Activated CD8-positive, alpha-beta memory T cell treated with anti-CD3 and anti-CD28 coated beads for 48 hours (primary cell): ENCODE measurements around the gene CYP24A1.

Experiments used
- DNase-seq, 3 experiments: peaks; one replicate each; pipeline ENCODE4 v3.0.0-alpha.2; 2020; ENCODE audit warnings: low read depth in 2 of 3, low spot score in 2 of 3

CYP24A1 gene

DNA sequence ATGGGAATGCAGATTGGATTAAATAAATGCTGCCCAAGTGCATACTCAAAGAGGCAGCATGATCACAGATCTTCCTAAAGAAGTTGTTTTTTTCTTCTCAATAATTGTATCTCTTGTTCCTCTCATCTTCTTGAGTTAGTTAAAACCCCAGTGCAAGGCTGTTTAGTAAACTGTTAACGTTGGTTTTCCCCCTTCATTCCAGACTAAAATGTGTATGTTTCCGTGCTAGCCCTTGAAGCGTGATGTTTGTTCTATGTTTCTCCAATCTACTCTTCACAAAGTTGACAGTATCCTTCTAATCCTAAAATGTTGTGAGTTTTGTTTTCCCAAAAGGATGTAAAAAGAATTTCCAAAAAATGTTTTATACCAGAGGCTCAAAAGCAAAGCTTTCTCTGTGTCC is 15.6 kb downstream of the CYP24A1 start:
- no peak for DNase-seq

DNA sequence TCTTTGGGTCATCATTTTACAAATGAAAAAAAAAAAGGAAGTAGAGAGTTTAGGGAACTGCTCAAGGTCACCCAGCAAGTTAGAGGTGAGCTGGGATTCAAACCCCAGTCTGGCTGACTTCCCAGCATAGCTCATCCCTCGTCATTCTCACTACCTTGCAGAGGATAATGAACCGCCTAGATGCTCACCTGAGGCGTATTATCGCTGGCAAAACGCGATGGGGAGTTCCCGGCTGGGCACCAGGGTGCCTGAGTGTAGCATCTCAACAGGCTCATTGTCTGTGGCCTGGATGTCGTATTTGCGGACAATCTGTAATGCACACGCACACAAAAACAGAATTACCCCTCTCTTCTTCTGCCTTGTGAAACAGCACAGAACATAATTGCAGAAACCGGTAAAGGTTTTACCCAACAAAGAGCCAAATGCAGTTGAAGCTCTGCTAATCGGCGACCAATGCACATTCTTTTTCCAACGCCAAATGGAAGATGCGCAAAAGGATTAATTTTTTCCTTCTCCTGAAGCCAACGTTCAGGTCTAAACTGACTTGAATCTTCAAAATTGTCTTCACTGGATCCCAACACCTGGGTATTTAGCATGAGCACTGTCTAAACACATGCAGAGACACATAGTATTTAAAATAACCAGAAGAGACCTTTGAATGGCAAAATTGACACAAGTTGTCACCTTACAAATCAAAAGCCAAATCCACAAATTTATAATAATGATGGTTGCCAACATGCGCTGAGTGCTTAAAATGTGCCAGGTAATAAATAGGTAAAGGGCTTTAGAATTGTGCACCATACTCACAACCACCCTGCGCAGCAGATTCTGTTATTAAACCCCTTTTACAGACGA is 16.6 kb downstream of the CYP24A1 start:
- no peak for DNase-seq

DNA sequence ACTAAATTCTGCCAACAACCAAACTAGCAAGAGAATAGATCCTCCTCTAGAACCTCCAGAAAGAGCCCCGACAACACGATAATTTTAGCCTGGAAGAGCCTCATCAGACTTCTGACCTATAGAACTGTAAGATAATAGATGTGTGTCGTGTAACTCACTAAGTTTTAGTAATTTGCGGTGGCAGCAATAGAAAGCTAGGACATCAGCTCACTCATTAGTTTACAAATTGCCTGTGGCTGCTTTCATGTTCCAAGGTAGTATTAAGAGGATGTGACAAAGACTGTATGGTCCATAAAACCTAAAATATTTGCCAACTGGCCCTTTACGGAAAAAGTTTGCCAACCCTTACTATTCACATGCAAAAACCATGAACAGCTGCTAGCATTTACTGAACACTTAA is 17.3 kb downstream of the CYP24A1 start:
- no peak for DNase-seq

DNA sequence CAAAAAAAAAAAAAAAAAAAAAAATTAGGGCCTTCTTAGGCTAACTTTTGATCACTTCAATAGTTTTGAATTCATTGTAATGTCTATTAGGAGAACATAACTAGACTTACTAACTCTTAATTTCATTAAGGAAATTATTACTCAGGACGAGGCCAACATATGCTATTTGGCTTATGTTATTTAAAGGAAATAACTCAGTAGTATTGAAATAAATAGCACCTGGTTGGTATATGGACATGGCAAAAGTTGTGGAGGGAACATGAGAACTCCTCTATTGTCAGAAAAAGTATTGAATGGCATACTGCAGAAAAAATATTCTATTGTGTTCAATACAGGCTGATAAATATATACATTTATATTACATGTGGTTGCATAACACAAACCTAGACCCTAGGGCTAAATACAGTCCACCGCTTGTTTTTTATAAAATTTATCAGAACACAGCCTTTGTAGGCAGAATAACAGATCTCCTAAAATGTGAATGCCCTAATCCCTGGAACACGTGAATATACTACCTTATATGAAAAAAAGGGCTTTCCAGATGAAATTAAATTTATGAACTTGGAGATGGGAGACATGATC is 18.0 kb downstream of the CYP24A1 start:
- DNase-seq = no peak

DNA sequence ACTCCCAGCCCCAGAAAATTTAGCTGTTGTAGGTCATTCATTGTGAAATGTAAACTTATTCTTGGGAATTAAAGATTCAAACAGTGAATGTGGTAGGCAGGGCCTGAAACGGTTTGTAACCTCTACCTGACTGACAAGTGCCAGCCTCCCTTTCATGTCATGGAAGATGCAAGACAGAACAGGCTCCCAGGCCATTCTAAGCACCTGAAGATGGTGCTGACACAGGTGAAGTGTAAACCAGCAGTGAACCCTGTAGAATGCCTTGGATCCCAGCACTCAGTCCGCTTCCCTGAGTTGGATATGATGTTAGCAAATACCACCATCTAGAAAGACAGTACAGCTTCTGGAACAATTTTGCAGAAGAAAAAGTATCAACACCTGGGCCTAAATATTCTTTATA is 19.3 kb downstream of the CYP24A1 start:
- no peak for DNase-seq

DNA sequence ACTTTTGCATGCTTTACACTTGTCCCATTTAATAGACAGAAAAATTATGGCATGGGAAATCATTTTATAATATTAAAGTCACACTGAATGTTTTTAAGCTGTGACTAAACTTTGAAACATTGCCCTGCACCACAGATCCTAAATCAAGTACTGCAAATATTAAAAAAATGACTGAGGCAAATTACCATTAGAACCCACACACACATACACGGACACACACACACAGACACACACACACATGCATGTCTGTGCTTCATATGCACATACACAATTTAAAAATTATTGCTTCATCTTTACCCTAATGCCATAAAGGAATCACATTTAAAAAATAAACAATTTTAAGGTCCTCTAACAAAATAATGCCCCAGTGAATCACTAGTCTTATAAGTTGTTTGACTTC is 19.9 kb downstream of the CYP24A1 start:
- no peak for DNase-seq

DNA sequence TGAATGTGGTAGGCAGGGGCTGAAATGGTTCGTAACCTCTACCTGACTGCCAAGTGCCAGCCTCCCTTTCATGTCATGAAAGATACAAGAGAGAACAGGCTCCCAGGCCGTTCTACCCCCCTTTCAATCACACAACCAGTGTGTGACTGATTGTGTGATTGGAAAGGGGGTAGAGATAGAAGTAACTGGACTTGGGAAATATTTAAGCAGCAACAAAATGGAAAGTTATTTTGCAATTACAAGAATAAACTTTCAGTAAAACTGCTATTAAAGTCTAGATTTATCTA is 20.8 kb downstream of the CYP24A1 start:
- no peak for DNase-seq

DNA sequence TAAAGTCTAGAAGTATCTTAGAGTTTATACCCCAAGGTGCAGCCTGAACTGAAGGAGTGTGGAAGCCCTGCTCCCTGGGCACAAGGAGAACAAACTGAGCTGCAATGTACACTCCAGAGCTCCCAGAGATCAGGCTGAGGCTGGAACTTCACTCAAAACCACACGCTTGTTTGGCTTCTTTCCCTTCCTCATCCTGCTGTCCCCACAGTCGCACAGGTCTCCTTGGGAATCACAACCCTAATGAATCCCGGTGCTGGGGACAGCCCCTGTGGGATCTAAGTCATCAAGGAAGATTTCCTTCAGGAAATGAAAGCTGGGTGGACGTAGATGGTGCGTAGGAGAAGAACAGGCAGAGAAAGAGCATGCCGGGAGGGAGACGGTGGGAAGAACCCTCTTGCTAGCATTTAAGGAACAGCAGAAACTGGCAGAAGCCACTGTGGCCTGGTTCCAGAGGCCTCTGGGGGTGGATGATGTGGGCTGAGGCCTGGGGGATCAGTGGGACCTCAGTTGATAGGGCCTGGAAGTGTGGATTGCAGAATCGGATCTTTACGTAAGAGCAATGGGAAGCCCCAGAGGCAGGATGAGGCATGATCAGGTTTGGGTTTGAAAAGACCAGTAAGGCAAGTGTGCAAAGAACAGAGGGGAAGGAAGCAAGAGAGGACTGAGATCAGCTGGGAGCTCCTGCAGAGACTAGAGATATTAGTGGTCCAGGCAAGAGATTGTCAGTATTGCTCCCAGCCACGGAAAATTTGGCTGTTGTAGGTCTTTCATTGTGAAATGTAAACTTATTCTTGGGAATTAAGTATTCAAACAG is 21.4 kb downstream of the CYP24A1 start:
- DNase-seq = no peak

DNA sequence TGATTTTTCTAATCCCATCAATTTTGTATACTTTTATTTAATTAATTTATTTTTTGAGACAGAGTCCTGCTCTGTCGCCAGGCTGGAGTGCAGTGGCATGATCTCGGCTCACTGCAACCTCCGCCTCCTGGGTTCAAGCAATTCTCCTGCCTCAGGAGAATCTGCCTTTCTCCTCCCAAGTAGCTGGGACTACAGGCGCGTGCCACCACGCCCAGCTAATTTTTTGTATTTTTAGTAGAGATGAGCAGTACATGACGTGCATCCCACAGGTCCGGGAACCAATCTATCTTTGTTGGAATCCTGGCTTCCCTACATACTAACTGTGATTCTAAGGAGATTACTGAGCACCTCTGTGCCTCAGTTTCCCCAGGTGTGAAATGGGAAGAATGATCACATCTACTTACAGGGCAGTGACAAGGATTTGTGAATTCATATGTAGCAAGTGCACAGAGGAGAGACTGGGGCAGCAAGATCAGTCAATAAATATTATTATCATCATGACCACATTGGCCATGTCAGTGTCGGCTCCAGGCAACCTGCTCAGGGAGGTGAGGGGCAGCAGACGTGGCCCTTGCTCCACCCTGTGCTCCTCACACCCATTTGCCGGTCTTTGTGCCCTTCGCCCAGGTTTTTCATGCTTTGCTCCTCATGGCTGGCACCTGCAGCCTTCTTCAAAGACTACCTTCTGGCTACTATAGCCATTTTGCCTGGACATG is 22.1 kb downstream of the CYP24A1 start:
- DNase-seq = no peak

DNA sequence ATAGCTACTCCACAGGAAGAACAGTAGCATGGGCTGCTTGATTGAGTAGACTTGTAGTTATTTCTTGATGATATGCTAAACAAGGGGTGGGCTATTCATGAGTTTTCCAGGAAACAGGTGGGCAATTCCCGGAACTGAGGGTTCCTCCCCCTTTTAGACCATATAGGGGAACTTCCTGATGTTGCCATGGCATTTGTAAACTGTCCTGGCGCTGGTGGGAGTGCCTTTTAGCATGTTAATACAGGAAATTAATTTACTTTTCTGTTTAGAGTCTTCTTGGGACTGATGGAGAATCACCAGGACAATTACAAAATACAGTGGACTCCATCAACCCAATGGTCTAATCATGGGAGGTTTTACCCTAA is 22.7 kb downstream of the CYP24A1 start:
- DNase-seq = no peak

DNA sequence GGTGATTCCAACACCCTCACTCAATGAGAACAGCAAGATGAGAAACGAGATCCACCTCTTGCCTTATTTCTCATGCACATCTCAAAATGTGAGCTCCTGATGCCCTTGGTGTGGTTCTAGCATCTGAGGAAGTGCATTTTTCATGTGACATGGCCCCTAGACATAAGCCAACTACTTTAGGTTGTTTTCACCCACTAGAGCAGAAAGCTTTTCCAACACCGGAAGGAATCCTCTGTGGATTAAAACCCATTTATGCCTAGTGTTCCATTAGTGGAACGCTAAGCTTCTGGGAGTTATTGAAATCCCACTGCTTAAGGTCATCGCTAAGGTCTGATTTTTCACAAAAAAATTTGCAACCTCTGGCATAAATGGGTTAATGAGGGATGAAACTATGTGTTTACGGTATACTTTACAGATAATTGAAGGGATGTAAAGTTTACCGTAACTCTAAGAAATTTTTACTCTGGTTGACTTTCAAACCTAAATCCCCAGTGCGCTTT is 24.0 kb downstream of the CYP24A1 start:
- no peak for DNase-seq

DNA sequence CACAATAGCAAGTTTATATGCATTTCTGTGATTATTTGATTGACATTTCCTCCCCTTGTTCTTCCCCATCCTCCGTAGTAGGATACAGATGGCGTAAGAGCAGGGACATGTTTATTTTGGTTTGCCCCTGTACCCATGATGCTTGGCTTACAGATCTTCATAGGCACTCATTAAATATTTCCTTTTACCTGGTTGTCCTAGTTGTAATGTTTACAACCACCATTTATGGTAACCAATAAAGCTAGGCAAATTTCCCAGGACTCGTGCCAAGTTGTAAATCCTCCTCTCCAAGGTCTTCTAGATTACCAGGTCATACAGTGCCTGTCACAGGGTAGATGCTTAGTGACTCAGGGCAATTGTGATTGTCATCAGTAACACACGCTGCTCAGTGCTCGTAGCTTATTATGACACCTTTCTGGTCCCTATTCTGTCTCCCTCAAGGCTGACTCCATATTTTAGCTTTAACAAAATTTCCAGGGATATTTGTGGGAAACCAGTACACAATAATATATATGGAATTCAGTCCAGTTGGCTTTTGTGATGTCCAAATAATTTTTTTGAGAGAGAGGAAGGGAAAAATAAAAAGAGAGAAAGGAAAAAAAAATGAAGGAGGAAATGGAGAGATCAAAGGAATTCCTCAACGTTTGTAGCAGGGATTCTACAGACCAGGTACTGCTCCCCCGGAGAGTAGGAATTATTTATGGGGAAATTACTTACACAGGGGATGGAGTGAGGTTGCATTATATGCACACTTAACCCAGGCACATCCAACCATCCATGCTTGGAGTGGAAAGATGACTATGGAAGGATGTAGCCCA is 24.6 kb downstream of the CYP24A1 start:
- no peak for DNase-seq

DNA sequence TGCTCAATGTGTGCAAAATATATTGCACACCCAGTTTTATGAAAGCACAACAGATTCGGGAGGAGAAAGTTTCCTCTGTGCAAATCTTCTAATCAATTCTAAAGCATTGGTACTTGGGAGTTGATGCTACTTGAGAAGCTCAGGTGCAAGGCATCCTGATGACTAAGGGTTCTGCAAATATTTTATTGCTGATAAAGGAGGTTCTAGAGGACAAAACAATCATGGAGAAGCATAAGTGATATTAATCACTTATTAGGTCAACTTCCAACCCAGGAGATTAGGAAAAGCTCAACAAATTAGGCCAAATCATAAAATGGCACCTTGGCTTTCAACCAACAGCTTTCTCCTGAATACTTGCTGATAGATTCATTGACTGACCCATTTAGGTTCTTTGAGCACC is 27.1 kb downstream of the CYP24A1 start:
- no peak for DNase-seq

DNA sequence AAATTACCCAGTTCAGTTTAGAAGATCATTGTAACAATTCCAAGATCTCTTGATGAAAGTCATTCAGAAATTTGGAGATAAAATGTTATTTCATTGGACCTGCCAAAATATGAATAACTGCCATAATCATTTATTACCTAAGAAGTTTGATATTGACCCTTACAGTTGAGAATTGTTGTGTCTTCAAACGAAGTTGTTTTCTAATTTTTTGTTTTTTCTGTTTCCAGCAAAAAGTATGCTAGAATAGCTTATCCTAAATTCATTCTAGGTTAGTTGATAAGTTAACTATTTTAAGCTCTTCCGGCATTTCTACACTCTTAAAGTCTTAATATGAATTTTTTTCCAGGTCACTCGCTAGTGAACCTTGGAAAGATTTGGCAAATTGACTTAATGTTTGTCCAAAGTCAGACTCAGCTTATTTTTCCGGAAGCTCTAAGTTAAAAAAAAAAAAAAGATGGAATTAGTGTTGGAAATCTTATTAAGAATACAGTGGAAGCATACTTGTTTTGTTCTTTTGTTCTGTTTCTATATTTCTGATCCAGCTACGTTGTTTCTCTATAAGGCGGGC is 28.9 kb downstream of the CYP24A1 start:
- no peak for DNase-seq

DNA sequence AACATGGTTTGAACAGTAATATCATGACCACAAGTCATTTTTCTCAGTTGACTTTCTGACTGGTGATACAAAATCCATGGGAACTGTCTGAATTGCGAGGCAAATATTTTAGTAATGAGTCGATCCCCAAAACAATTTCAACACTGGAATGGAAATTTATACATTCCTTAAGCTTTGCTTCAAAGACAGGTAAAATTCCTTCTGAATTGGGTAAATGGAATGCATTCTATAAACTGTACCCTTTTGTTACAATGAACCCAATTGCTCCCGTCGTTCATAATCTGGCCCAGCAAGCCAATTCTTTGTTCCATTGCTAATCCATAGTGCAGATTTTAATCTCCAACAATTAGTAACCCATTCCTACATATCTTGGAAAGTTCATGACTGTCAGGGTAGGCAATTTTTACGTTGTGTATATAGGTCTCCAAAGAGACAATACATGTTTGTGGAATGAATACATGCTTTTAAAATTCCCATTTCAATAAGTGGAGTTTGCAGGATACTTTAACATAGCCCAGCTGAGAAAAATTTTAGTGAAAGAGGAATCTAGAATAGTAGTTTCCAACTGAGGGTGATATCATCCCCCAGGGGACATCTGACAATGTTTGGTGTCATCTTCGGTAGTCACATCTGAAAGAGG is 32.7 kb downstream of the CYP24A1 start:
- no peak for DNase-seq

DNA sequence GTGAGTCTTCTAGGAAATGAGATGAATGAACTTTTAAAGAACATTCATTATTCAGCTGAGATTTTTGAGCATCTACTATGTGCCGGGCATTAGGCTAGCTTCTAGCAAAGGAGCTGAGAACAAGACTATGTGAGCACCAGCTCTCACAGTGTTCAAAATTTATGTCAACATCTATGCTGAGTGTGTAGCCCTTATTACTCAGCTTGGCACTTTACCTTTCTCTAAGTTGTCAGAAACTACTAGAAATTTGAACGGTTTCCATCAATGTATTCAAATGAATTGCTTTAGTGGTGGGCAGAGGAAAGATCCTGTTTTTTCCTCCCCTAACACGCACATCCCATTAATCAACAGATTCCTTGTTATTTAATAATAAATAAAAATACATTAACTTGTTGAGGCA is 33.3 kb downstream of the CYP24A1 start:
- no peak for DNase-seq

DNA sequence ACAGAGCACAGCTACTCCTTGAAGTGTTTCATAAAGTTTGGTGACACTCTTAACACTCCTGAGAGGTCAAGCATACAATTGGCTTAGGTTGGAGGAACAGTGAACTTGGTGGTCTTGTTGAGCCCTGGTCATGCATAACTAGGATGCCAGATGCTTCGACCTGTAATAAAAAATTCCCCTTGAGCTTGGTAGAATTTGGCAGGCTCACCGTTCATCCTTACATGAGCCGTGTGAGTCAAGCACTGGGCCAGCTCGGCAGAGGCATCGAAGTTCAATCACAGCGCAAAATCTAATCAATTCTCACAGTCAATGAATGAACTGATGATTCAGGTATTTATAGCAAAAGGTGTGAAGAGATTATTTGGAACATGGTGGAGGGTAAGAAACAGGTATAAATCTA is 33.7 kb downstream of the CYP24A1 start:
- no peak for DNase-seq

DNA sequence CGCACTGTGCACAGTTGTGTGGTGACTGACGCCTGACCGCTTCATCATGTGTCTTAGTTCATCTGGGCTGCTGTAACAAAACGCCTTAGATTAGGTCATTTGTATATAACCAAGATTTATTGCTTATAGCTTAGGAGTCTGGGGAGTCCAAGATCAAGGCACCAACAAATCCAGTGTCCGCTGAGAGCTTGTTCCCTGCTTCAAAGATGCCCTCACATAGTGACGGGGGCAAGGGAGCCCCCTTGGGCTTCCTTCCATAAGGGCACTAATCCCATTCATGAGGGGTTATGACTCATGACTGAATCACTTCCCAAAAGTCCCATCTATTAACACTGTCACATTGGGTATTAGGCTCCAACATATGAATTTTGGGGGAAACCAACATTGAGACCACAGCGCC is 34.6 kb downstream of the CYP24A1 start:
- DNase-seq = no peak

DNA sequence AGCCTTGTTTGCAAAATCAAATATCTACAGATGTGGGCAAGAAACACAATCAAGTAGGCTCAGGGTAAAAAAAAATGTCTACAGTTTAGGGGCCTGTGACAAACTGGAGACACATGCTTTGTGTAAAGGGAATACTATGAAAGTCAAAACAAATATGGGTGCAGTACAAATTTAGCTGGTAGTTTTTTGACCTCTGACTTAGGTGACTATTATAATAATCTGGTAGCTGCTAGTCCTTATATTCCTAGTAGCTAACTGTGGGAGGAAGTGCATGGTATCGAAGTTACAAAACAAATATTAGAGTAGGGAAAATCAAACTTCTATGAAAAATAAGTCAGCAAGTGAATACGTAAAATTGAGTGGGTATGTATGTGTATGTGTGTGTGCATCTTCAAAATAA is 35.4 kb downstream of the CYP24A1 start:
- no peak for DNase-seq

DNA sequence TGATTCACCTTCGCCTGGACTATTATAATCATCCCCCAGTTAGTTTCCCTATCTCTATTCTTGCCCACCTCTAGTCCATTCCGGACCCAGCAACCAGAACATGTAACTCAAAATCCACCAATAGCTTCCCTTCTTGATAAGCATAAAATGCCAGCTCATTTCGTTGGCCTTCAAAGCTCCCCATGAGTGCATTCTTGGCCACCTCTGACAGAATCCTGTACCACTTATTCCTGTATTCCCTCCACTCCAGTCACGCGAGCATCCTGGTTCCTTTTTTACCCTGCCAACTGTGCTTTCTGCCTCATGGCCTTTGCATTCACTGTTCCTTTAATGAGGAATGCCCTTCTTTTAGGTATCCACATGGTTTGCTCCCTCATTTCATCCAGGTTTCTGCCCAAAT is 36.7 kb downstream of the CYP24A1 start:
- DNase-seq = no peak
